ENCODE measurements around the gene ARFGAP1.

ARFGAP1 gene

GRCh38 chr20:63335711-63336110 is 63.1 kb downstream of the ARFGAP1 start:
- H3K9ac ChIP-seq (ENCODE audit: low read length): no peak overlapping the region
- peaks cover 14% of the 10 kb centered on the region for H3K27me3 ChIP-seq (ENCODE audit: control insufficient read depth, insufficient read depth, low read length)
- no peaks in the 10 kb centered on the region for H3K4me1 ChIP-seq (ENCODE audit: control insufficient read depth, insufficient read depth, low read length)
- H3K4me3 ChIP-seq (ENCODE audit: low read length): no peak overlapping the region
- no peaks in the 10 kb centered on the region for H3K9me3 ChIP-seq (ENCODE audit: control insufficient read depth, low read length)
- H3K36me3 ChIP-seq (ENCODE audit: control insufficient read depth, insufficient read depth, low read length): no peaks in the 10 kb centered on the region

- Histone ChIP-seq H3K36me3 (ENCODE audit: control insufficient read depth, insufficient read depth, low read length) (no peaks in the 10 kb centered on the region), H3K27me3 (ENCODE audit: control insufficient read depth, insufficient read depth, low read length) (peaks cover 13% of the 10 kb centered on the region), H3K4me3 (ENCODE audit: low read length) (no peak overlapping the region), H3K9me3 (ENCODE audit: control insufficient read depth, low read length) (no peaks in the 10 kb centered on the region), H3K4me1 (ENCODE audit: control insufficient read depth, insufficient read depth, low read length) (no peaks in the 10 kb centered on the region), H3K9ac (ENCODE audit: low read length) (no peak overlapping the region)
These were observed 63.7 kb downstream of the ARFGAP1 start for GRCh38 chr20:63336232-63336752.

GRCh38 chr20:63337786-63338420 is 65.3 kb downstream of the ARFGAP1 start:
- Histone ChIP-seq H3K4me3 (ENCODE audit: low read length) (no peak overlapping the region), H3K9me3 (ENCODE audit: control insufficient read depth, low read length) (no peaks in the 10 kb centered on the region), H3K4me1 (ENCODE audit: control insufficient read depth, insufficient read depth, low read length) (no peaks in the 10 kb centered on the region), H3K36me3 (ENCODE audit: control insufficient read depth, insufficient read depth, low read length) (no peaks in the 10 kb centered on the region), H3K27me3 (ENCODE audit: control insufficient read depth, insufficient read depth, low read length) (peaks cover 10% of the 10 kb centered on the region), H3K9ac (ENCODE audit: low read length) (no peak overlapping the region)
